GM19240 (cell line): ENCODE measurements around the gene RAD23B.
A peak's percentile ranks its signal among the peaks of the same experiment; 100 is the strongest.

ENCODE experiments used
- DNase-seq: peaks from one replicate; pipeline ENCODE4 v3.0.0; 2011; ENCODE audit warnings: low spot score; ENCODE audit not compliant: insufficient read length

RAD23B gene

GRCh38 chr9:107334103-107334776 lies 51.2 kb downstream of the RAD23B start:
- DNase-seq: no peak

- DNase-seq: no peak
These were observed 52.3 kb downstream of the RAD23B start for GRCh38 chr9:107335331-107335730.

- no peak for DNase-seq
These were observed 53.8 kb downstream of the RAD23B start for GRCh38 chr9:107336718-107337360.

GRCh38 chr9:107337676-107338590 lies 54.9 kb downstream of the RAD23B start:
- no peak for DNase-seq

- DNase-seq: no peak
These were observed 56.0 kb downstream of the RAD23B start for GRCh38 chr9:107338911-107339659.

- peak; percentile 53 for DNase-seq
These were observed 58.0 kb downstream of the RAD23B start for GRCh38 chr9:107340920-107341632.

GRCh38 chr9:107342476-107343161 lies 59.5 kb downstream of the RAD23B start:
- DNase-seq: no peak

GRCh38 chr9:107345327-107345726 lies 62.2 kb downstream of the RAD23B start:
- no peak for DNase-seq

- no peak for DNase-seq
These were observed 65.8 kb downstream of the RAD23B start for GRCh38 chr9:107348836-107349235.

GRCh38 chr9:107350443-107350842 lies 67.4 kb downstream of the RAD23B start:
- DNase-seq: no peak

- DNase-seq: no peak
These were observed 68.4 kb downstream of the RAD23B start for GRCh38 chr9:107351382-107352045.

- DNase-seq: no peak
These were observed 72.3 kb downstream of the RAD23B start for GRCh38 chr9:107355394-107355793.

- no peak for DNase-seq
These were observed 75.9 kb downstream of the RAD23B start for GRCh38 chr9:107358986-107359385.

- no peak for DNase-seq
These were observed 77.0 kb downstream of the RAD23B start for GRCh38 chr9:107360098-107360497.

- DNase-seq: no peak
These were observed 78.7 kb downstream of the RAD23B start for GRCh38 chr9:107361816-107362215.

GRCh38 chr9:107363516-107364152 lies 80.6 kb downstream of the RAD23B start:
- DNase-seq: no peak

GRCh38 chr9:107367727-107368502 lies 84.8 kb downstream of the RAD23B start:
- DNase-seq: no peak

- no peak for DNase-seq
These were observed 85.6 kb downstream of the RAD23B start for GRCh38 chr9:107368696-107369095.
